Endothelial cell of umbilical vein (primary cell): ENCODE measurements around the gene SF3B4.

Experiments
- CTCF ChIP-seq, 2 donors: IDR thresholded peaks; 1 replicate in 1 of 2; 2 replicates in 1 of 2; pipeline ENCODE4 v1.5.1; 2011; ENCODE audit warnings: low read length in 2 of 2, mild to moderate bottlenecking in 2 of 2, moderate library complexity in 2 of 2, control low read depth in 1 of 2, inconsistent platforms in 1 of 2, low read depth in 1 of 2; ENCODE audit not compliant: insufficient read depth in 1 of 2; ENCODE audit errors: extremely low read depth in 1 of 2
- POLR2AphosphoS5 ChIP-seq: IDR thresholded peaks from 2 replicates; pipeline ENCODE4 v1.6.1; 2012; ENCODE audit warnings: low read depth, mild to moderate bottlenecking, control low read depth, low read length, moderate library complexity; ENCODE audit not compliant: insufficient read depth

DNA sequence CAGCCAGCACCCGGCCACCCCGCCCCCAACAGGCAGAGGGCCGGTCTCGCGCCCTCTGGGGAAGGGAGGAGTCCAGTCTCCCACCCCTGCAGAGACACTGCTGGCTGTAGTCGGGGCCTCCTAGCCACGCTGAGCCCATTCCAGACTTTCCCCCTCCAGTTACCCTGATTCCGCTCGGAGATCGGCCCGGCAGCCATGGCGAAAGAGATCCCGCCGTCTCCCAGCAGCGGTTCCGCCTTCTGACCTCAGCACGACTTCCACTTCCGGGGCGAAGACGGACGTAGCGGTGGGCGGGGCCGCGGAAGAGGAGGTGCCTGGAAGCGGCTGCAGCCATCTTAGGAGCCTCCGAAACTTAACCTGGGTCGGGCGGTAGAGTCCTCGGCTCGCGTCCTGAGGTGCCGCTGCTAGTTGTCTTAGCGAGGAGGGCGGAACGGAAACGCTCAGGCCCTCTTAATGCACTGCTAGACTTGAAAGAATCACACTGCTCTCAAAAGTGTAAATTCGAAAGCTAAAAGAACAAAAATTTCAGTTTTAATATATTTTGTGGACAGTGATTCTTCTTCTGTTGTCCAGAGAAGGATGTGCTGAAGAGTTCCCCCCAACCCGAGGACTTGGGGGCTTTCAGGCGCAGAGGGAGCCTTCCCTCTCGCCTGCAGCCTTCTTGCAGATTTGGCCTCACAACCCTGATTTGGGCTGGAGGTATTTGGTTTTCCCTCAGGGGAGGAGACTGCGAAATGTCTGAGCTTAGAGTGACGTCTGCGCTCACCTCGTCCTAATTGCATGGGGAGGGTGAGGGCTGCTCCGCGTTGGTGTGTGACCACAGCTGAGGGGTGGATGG is at the start of gene SF3B4:
- TF ChIP-seq CTCF (IDR thresholded peaks at IDR 0.05; ENCODE audit: extremely low read depth in 1 of 2, insufficient read depth in 1 of 2, low read depth in 1 of 2, low read length in 2 of 2) = peak in 1 of 2 donors; percentile 13
- TF ChIP-seq POLR2AphosphoS5 = peak; percentile 91
